Activated CD4-positive, alpha-beta T cell treated with anti-CD3 and anti-CD28 coated beads, Interleukin-2, Interleukin-4, amounts not matched to agents 100 ng/mL and 50 ng/mL, durations not matched to agents 16 hours and 8 hours (primary cell): ENCODE measurements around the gene DNAH2.

Experiments used
- DNase-seq: peaks from one replicate; pipeline ENCODE4 v3.0.0-alpha.2; 2020; ENCODE audit warnings: low spot score

DNAH2 gene

GRCh38 chr17:7818746-7819645 lies 101.5 kb downstream of the DNAH2 start:
- DNase-seq = no peak

DNA sequence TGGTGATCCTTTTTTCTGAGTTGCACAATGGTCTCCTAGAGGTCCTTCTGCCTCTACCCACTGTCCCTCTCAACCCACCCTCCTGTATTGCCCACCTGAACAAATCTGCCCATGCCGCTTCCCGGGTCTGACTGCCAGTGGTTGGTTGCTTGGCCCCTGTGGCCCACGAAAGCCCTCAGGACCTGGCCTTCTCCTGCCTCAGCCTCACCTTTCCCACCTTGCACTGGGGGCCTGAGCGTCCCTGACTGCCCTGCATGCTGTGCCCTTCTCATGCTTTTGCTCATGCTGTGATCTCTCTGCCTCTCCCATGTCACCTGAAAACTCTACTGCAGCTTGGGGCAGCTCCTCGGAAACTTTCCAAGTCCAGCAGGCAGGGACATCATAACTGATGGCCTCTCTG lies 102.7 kb downstream of the DNAH2 start:
- DNase-seq = no peak

GRCh38 chr17:7822126-7822525 lies 104.6 kb downstream of the DNAH2 start:
- no peak for DNase-seq

GRCh38 chr17:7823581-7824001 lies 106.0 kb downstream of the DNAH2 start:
- DNase-seq = no peak

DNA sequence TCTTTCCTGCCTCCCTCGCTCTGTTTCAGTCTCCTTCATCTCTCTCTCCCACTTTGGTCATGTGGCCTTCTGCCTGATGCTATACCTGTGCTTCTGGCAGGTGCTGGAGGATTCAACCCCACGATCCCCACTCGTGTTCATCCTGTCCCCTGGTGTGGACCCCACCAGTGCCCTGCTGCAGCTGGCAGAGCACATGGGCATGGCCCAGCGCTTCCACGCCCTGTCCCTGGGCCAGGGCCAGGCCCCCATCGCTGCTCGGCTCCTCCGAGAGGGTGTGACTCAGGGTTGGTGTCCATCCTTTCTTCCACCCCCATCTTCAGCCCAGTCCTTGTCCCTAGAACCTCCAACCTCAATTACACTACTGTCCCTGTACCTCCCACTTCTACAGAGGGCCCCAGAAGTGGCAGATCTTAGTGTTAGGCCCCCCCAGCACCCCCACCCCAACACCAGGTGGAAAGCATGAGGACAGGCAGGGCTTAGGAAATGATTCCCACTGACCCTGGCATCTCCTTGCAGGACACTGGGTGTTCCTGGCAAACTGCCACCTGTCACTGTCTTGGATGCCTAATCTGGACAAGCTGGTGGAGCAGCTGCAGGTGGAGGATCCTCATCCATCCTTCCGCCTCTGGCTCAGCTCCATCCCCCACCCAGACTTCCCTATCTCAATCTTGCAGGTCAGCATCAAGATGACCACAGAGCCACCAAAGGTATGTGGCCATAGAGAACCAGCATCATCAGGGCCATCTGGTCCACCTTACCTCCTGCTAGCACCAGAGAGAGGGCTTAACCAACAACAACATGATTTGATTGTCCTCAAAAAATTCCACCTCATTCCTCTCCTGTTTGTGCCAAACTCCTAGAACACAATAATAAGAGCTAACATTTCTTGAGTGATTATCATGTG lies 106.7 kb downstream of the DNAH2 start:
- no peak for DNase-seq

DNA sequence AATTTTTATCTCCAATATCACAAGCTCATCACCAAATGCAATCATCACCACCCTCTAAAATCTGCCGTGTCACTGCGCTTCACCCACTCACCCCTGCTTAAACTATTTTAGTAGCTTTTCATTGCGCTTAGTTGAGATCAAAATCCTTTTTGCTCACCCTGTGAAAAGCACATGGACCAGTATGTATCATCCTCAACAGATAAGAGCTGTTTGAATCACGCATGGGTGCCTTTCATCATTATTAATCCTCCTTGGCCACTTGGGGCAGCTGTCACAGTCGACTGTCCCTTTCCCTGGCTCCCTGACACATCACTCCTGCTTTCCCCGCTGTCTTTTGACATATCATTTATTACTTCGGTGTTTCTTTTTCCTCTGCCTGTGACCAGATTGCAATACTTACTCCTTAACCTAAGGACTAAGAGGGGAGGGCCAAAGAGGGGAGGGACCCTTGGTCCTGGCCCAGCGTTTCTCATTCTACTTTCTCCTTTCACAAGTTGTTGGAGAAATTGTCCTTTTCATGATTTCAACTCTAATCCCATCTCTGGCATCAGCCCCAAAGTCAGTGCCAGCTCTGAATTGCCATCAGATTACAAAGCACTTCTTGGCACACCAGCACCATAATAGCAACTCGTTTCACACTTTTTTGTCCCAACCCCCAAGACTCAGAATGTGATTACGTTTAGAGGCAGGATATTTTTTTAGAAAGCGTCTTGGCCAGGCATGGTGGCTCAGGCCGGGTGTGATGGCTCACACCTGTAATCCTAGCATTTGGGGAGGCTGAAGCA lies 107.9 kb downstream of the DNAH2 start:
- DNase-seq = no peak

- no peak for DNase-seq
These were observed 113.1 kb downstream of the DNAH2 start for GRCh38 chr17:7830616-7831015.

- no peak for DNase-seq
These were observed 113.7 kb downstream of the DNAH2 start for GRCh38 chr17:7831233-7831632.

- DNase-seq = no peak
These were observed 114.9 kb downstream of the DNAH2 start for GRCh38 chr17:7832431-7832830.

GRCh38 chr17:7833011-7833794 lies 115.7 kb downstream of the DNAH2 start:
- DNase-seq = no peak

GRCh38 chr17:7833795-7834541 lies 116.4 kb downstream of the DNAH2 start, which contains the start of gene KDM6B:
KDM6B (plus strand) TSS chr17:7834217; CDS start chr17:7845555, 11,338 bp downstream.
- DNase-seq = peak; percentile 86

DNA sequence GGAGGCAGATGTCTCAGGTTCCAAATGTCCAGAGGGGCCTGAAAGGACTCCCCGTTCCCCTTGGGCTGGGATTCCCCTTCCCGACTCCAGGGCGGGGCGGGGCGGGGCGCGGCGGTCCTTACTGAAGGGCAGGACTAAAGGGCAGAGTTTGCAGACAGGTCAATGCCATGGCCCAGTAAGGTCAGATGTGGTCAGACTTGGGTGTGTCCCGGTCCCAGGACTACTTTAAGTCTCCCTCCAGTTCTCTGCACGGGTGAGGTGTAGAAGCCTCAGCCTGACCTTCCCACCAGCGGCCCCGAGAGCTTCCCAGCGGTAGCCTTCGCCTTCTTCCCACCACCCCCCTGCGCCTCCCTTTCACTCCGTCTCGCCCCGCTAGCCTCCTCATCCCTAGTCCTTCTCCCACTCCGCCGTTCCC lies 117.0 kb downstream of the DNAH2 start:
- no peak for DNase-seq

DNA sequence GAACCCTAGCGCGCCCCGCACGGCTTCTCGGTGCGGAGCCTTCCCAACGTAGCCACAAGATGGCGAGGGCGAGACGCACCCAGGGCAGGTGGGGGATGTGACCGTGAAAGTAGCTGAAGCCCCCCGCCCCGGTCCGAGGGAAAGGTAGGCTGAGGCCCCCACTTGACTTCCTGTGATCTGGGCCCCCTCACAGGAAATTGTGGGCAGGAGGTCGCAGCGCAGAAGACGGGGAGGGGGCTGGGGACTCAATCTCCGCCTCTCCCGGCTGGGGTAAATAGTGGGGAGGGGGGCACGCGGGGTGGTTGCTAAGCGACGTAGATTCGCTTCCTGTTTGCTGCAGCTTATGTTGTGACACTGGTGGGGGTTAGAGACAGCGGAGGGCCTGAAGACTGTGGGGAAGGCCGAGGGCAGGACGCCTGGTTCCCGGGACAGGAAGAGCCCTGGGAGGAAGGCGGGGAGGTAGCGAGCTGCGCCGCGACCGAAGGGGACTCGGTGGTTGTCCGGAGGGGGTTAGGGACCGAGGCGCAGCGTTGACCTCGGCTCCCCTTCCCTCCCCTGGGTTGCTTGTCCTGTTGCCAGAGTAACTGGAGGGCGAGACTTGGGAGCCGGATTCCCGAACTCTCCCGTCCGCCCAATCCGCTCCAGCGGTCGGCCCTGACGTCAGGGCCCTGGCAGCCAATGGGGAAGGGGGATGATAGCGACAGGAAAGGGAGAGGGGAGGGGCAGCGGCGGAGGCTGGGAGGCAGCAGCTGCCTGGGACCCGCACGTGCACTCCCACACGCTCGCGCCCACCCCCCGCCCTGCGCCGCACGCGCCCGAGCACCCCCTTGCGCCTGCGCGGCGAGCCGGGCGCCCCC lies 117.6 kb downstream of the DNAH2 start:
- peak; percentile 94 for DNase-seq

- no peak for DNase-seq
These were observed 118.5 kb downstream of the DNAH2 start for GRCh38 chr17:7835814-7836595.

DNA sequence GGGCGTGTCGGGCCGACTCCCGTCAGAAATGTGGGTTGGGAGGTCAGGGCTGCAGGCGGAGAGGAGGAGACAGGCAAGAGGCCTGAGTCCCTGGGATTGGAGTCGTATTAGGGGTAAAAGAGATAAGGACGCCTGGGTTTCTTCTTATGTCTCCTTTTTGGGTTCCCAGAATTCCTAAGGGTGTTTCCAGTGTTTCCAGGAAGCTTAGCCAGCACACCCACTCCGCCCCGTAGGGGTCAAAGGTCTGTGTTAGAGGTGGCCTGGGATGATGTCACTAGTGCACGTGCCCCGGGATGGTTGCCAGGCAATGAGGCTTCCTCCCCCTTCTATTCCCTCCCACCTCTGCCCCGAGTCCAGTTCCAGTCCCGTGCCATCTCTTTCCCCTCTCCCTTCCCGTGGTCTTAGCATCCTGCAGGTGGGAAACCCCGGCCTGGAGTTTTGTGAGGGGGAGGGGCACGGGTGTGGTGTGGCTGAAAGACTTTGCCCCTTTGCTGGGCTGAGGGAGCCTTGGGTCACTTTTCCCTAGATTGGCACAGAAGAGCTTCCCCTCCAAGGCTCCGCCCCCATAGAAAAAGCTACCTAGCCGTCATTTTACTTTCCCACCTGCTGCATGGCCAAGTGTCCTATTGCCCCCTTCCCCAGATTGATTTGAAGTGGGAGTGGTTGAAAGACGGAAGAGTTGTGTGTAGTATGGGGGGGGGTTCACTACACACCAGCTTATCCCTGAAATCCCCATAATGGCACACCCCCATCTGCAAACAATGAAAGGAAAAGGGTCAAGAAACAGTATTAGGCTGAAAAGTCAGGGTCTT lies 119.3 kb downstream of the DNAH2 start:
- DNase-seq = peak; percentile 79

DNA sequence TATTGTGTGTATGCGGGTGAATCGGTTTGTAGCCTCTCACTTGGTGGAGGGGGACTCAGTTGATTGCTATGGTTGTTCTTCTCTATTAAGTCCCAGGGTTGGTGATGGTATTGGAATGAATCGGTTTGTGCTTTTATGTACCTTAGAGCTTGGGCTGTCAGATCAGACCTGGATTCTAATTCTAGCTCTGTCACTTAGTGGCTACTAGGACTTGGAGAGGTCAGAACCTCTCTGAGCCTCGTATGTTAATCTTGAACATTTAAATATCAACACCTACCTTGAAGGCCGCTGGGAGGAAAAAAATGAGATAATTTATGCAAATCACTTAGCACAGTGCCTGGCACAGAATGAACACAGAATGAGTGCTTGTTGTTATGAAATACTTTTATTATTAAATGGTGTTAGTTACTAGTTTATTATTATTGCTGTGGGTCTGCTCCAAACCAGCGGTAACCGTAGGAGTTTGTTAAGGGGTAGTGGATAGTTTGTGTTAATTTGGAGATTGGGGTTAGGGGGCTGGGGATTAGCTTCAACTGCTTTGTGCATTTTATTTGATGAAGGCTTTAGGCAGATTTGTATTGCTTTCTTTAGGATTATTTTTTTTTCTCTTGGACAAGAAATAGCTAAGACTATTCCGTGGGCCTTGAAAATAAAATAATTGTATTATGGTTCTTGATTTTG lies 120.0 kb downstream of the DNAH2 start:
- no peak for DNase-seq
